ENCODE data around the gene SKP1. TPM values are rescaled to one million over a fixed set of nuclear protein-coding genes. Genes with fewer than 3 reads are reported as not detected.

Gene SKP1
- total and polyA plus RNA-seq, 2 donors, result 272 to 745 TPM

GRCh38 chr5:134113363-134113889, 63.3 kb downstream of the SKP1 start:
- H3K36me3 ChIP-seq (ENCODE audit: insufficient read depth), result no peaks in the 10 kb centered on the region
- WGBS, result 11% methylated on average over 30 of the region's 30 CpGs
- peak overlapping the region; percentile 71 for H3K4me3 ChIP-seq (ENCODE audit: low read depth, low read length)
- H3K27ac ChIP-seq (ENCODE audit: low read depth), result no peak overlapping the region
- peaks cover 2% of the 10 kb centered on the region for H3K4me1 ChIP-seq (ENCODE audit: insufficient read depth)
- DNase-seq (ENCODE audit: extremely low spot score), result no peak

GRCh38 chr5:134112726-134113362, 63.9 kb downstream of the SKP1 start:
- Histone ChIP-seq H3K4me1 (ENCODE audit: insufficient read depth) (peaks cover 2% of the 10 kb centered on the region), H3K36me3 (ENCODE audit: insufficient read depth) (no peaks in the 10 kb centered on the region), H3K27ac (ENCODE audit: low read depth) (no peak overlapping the region), H3K4me3 (ENCODE audit: low read depth, low read length) (no peak overlapping the region)
- no peak for DNase-seq (ENCODE audit: extremely low spot score)
- WGBS, result 53% methylated on average over 18 of the region's 18 CpGs

- DNase-seq (ENCODE audit: extremely low spot score), result no peak
- H3K4me1 ChIP-seq (ENCODE audit: insufficient read depth), result peaks cover 2% of the 10 kb centered on the region
- no peaks in the 10 kb centered on the region for H3K36me3 ChIP-seq (ENCODE audit: insufficient read depth)
- 89% methylated on average over 6 of the region's 6 CpGs for WGBS
- H3K4me3 ChIP-seq (ENCODE audit: low read depth, low read length), result no peak overlapping the region
- no peak overlapping the region for H3K27ac ChIP-seq (ENCODE audit: low read depth)
Measured at GRCh38 chr5:134111741-134112647, 64.8 kb downstream of the SKP1 start.

- no peak overlapping the region for H3K27ac ChIP-seq (ENCODE audit: low read depth)
- 74% methylated on average over 10 of the region's 10 CpGs for WGBS
- DNase-seq (ENCODE audit: extremely low spot score), result no peak
Measured at GRCh38 chr5:134110382-134110781, 66.4 kb downstream of the SKP1 start.

GRCh38 chr5:134107779-134108178, 69.0 kb downstream of the SKP1 start:
- no peak overlapping the region for H3K4me3 ChIP-seq (ENCODE audit: low read depth, low read length)
- WGBS, result 98% methylated on average over 3 of the region's 3 CpGs
- H3K27ac ChIP-seq (ENCODE audit: low read depth), result no peak overlapping the region
- H3K4me1 ChIP-seq (ENCODE audit: insufficient read depth), result no peaks in the 10 kb centered on the region
- no peaks in the 10 kb centered on the region for H3K36me3 ChIP-seq (ENCODE audit: insufficient read depth)
- no peak for DNase-seq (ENCODE audit: extremely low spot score)

More at GRCh38 chr5:134110382-134110781, 66.4 kb downstream of the SKP1 start:
- Histone ChIP-seq H3K4me1 (ENCODE audit: insufficient read depth) (peaks cover 2% of the 10 kb centered on the region), H3K36me3 (ENCODE audit: insufficient read depth) (no peaks in the 10 kb centered on the region), H3K4me3 (ENCODE audit: low read depth, low read length) (no peak overlapping the region)

GRCh38 chr5:134106991-134107701, 69.6 kb downstream of the SKP1 start:
- Histone ChIP-seq H3K4me1 (ENCODE audit: insufficient read depth) (no peaks in the 10 kb centered on the region), H3K27ac (ENCODE audit: low read depth) (no peak overlapping the region), H3K4me3 (ENCODE audit: low read depth, low read length) (no peak overlapping the region), H3K36me3 (ENCODE audit: insufficient read depth) (no peaks in the 10 kb centered on the region)
- no peak for DNase-seq (ENCODE audit: extremely low spot score)
- 72% methylated on average over 10 of the region's 10 CpGs for WGBS

GRCh38 chr5:134103998-134104654, 72.6 kb downstream of the SKP1 start:
- H3K4me3 ChIP-seq (ENCODE audit: low read depth, low read length), result no peak overlapping the region
- H3K27ac ChIP-seq (ENCODE audit: low read depth), result no peak overlapping the region
- H3K36me3 ChIP-seq (ENCODE audit: insufficient read depth), result no peaks in the 10 kb centered on the region
- WGBS, result 89% methylated on average over 11 of the region's 11 CpGs
- no peak for DNase-seq (ENCODE audit: extremely low spot score)
- H3K4me1 ChIP-seq (ENCODE audit: insufficient read depth), result no peaks in the 10 kb centered on the region

- H3K36me3 ChIP-seq (ENCODE audit: insufficient read depth), result no peaks in the 10 kb centered on the region
- H3K4me3 ChIP-seq (ENCODE audit: low read depth, low read length), result no peak overlapping the region
- no peaks in the 10 kb centered on the region for H3K4me1 ChIP-seq (ENCODE audit: insufficient read depth)
- DNase-seq (ENCODE audit: extremely low spot score), result no peak
- H3K27ac ChIP-seq (ENCODE audit: low read depth), result no peak overlapping the region
- WGBS, result 77% methylated on average over 9 of the region's 9 CpGs
Measured at GRCh38 chr5:134103397-134103796, 73.4 kb downstream of the SKP1 start.

GRCh38 chr5:134101686-134102439, 74.9 kb downstream of the SKP1 start:
- Histone ChIP-seq H3K4me1 (ENCODE audit: insufficient read depth) (no peaks in the 10 kb centered on the region), H3K27ac (ENCODE audit: low read depth) (no peak overlapping the region), H3K4me3 (ENCODE audit: low read depth, low read length) (no peak overlapping the region), H3K36me3 (ENCODE audit: insufficient read depth) (no peaks in the 10 kb centered on the region)
- no peak for DNase-seq (ENCODE audit: extremely low spot score)
- WGBS, result 41% methylated on average over 20 of the region's 20 CpGs

- no peaks in the 10 kb centered on the region for H3K36me3 ChIP-seq (ENCODE audit: insufficient read depth)
- DNase-seq (ENCODE audit: extremely low spot score), result no peak
- WGBS, result 65% methylated on average over 10 of the region's 10 CpGs
- no peak overlapping the region for H3K4me3 ChIP-seq (ENCODE audit: low read depth, low read length)
- H3K4me1 ChIP-seq (ENCODE audit: insufficient read depth), result no peaks in the 10 kb centered on the region
- H3K27ac ChIP-seq (ENCODE audit: low read depth), result no peak overlapping the region
Measured at GRCh38 chr5:134100283-134101091, 76.3 kb downstream of the SKP1 start.

- Histone ChIP-seq H3K36me3 (ENCODE audit: insufficient read depth) (no peaks in the 10 kb centered on the region), H3K4me1 (ENCODE audit: insufficient read depth) (no peaks in the 10 kb centered on the region), H3K27ac (ENCODE audit: low read depth) (no peak overlapping the region), H3K4me3 (ENCODE audit: low read depth, low read length) (no peak overlapping the region)
- WGBS, result 97% methylated on average over 2 of the region's 2 CpGs
- no peak for DNase-seq (ENCODE audit: extremely low spot score)
Measured at GRCh38 chr5:134099939-134100282, 76.8 kb downstream of the SKP1 start.

- WGBS, result 89% methylated on average over 11 of the region's 11 CpGs
- H3K4me1 ChIP-seq (ENCODE audit: insufficient read depth), result no peaks in the 10 kb centered on the region
- no peak overlapping the region for H3K4me3 ChIP-seq (ENCODE audit: low read depth, low read length)
- no peak for DNase-seq (ENCODE audit: extremely low spot score)
- H3K27ac ChIP-seq (ENCODE audit: low read depth), result no peak overlapping the region
- H3K36me3 ChIP-seq (ENCODE audit: insufficient read depth), result no peaks in the 10 kb centered on the region
Measured at GRCh38 chr5:134099288-134099872, 77.4 kb downstream of the SKP1 start.

Measured in urinary bladder (tissue), 4 donors.